ENCODE measurements around the gene PDSS2. TPM values are rescaled to one million over a fixed set of nuclear protein-coding genes. Genes with fewer than 3 reads are reported as not detected.
"Not testable (repeated sequence)": the region's sequence is repeated elsewhere in the genome, so short reads cannot be mapped to it uniquely, and the experiment has no call there.

Gene PDSS2
- polyA plus RNA-seq, 3 donors, result 10.1 to 13.9 (median 13.3) TPM

DNA sequence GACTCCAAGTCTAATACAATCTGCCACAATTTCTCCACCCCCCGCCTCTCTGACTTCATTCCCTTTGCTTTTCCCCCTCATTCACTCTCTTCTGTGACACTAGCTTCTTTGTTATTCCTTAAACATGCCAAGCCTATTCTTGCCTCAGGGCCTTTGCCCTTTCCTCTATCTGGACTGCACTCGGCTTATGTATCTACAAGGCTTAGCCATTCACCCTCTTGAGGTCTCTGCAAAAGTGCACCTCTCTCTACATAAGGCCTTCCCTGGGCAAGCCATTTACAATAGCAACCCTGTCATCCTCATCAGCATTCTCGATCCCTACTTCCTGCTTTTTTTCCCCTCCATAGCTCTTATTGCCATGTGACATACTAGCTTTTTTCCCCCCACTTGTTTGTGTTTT, 168.9 kb downstream of the PDSS2 start:
- Histone ChIP-seq H2AFZ (ENCODE audit: insufficient read depth, low read depth, low read length, poor library complexity, severe bottlenecking) (no peak overlapping the region), H3K4me2 (replicated peaks; ENCODE audit: extremely low read depth, low read length, poor library complexity, severe bottlenecking) (no peak overlapping the region), H3K27ac (ENCODE audit: low read depth in 1 of 2, low read length in 2 of 2) (no peak overlapping the region), H3K9ac (ENCODE audit: insufficient read depth, low read length, poor library complexity, severe bottlenecking) (no peak overlapping the region), H3K79me2 (ENCODE audit: insufficient read depth, low read length) (no peaks in the 10 kb centered on the region), H3K4me1 (ENCODE audit: control insufficient read depth in 1 of 2, insufficient read depth in 2 of 2, low read length in 2 of 2) (no peaks in the 10 kb centered on the region), H4K20me1 (ENCODE audit: insufficient read depth, low read length) (no peaks in the 10 kb centered on the region), H3K4me3 (replicated peaks in 1 of 3; ENCODE audit: low read depth in 2 of 3, low read length in 3 of 3) (no peak overlapping the region), H3K27me3 (ENCODE audit: control insufficient read depth in 2 of 2, insufficient read depth in 2 of 2, low read length in 2 of 2) (no peaks in the 10 kb centered on the region), H3K36me3 (replicated peaks in 1 of 2; ENCODE audit: control insufficient read depth in 1 of 2, insufficient read depth in 2 of 2, low read length in 2 of 2) (no peaks in the 10 kb centered on the region), H3K9me3 (replicated peaks in 1 of 2; ENCODE audit: control insufficient read depth in 1 of 2, insufficient read depth in 1 of 2, low read length in 2 of 2) (no peaks in the 10 kb centered on the region)
- intact Hi-C loops (cut with micrococcal nuclease), result no loop called here
- DNase-seq, result no peak
- H3K4me1 Mint-ChIP-seq, result no peaks in the 10 kb centered on the region
- peaks cover 0 to 1% (median 0%) of the 10 kb centered on the region in 3 donors for H3K27me3 Mint-ChIP-seq (ENCODE audit: low read depth in 3 of 3)
- peaks cover 0 to 2% (median 0%) of the 10 kb centered on the region in 7 donors for H3K9me3 Mint-ChIP-seq
- TF ChIP-seq, protein P1, sequence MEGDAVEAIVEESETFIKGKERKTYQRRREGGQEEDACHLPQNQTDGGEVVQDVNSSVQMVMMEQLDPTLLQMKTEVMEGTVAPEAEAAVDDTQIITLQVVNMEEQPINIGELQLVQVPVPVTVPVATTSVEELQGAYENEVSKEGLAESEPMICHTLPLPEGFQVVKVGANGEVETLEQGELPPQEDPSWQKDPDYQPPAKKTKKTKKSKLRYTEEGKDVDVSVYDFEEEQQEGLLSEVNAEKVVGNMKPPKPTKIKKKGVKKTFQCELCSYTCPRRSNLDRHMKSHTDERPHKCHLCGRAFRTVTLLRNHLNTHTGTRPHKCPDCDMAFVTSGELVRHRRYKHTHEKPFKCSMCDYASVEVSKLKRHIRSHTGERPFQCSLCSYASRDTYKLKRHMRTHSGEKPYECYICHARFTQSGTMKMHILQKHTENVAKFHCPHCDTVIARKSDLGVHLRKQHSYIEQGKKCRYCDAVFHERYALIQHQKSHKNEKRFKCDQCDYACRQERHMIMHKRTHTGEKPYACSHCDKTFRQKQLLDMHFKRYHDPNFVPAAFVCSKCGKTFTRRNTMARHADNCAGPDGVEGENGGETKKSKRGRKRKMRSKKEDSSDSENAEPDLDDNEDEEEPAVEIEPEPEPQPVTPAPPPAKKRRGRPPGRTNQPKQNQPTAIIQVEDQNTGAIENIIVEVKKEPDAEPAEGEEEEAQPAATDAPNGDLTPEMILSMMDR (IDR thresholded peaks at IDR 0.05), result no peak
- no peak overlapping the region for H3K27ac Mint-ChIP-seq
- no peak overlapping the region for H3K4me3 Mint-ChIP-seq
- 100% methylated on average over 3 of the region's 3 CpGs for WGBS (ENCODE audit: insufficient coverage)
- H3K36me3 Mint-ChIP-seq, result peaks cover 0 to 1% of the 10 kb centered on the region in 2 donors

DNA sequence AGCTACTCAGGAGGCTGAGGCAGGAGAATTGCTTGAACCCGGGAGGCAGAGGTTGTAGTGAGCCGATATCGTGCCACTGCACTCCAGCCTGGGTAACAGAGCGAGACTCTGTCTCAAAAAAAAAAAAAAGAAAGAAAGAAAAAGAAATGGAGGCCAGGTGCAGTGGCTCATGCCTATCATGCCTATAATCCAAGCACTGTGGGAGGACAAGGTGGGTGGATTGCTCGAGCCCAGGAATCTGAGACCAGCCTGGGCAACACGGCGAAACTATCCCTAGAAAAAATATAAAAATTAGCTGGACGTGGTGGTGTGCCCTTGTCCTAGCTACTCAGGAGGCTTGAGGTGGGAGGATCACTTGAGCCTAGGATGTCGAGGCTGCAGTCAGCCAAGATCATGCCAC, 170.1 kb downstream of the PDSS2 start:
- H3K4me3 ChIP-seq (replicated peaks in 1 of 3; ENCODE audit: low read depth in 2 of 3, low read length in 3 of 3); H3K4me1 Mint-ChIP-seq; H3K4me3 Mint-ChIP-seq; H2AFZ ChIP-seq (ENCODE audit: insufficient read depth, low read depth, low read length, poor library complexity, severe bottlenecking); H3K9me3 Mint-ChIP-seq; H3K36me3 Mint-ChIP-seq; H3K27ac ChIP-seq (ENCODE audit: low read depth in 1 of 2, low read length in 2 of 2); DNase-seq; intact Hi-C loops (cut with micrococcal nuclease); H3K4me2 ChIP-seq (replicated peaks; ENCODE audit: extremely low read depth, low read length, poor library complexity, severe bottlenecking); H3K9me3 ChIP-seq (replicated peaks in 1 of 2; ENCODE audit: control insufficient read depth in 1 of 2, insufficient read depth in 1 of 2, low read length in 2 of 2); H3K9ac ChIP-seq (ENCODE audit: insufficient read depth, low read length, poor library complexity, severe bottlenecking); H3K27ac Mint-ChIP-seq; H3K27me3 Mint-ChIP-seq (ENCODE audit: low read depth in 3 of 3); H3K36me3 ChIP-seq (replicated peaks in 1 of 2; ENCODE audit: control insufficient read depth in 1 of 2, insufficient read depth in 2 of 2, low read length in 2 of 2); H3K79me2 ChIP-seq (ENCODE audit: insufficient read depth, low read length); H3K4me1 ChIP-seq (ENCODE audit: control insufficient read depth in 1 of 2, insufficient read depth in 2 of 2, low read length in 2 of 2); H4K20me1 ChIP-seq (ENCODE audit: insufficient read depth, low read length); H3K27me3 ChIP-seq (ENCODE audit: control insufficient read depth in 2 of 2, insufficient read depth in 2 of 2, low read length in 2 of 2): not testable (repeated sequence)
- WGBS (ENCODE audit: insufficient coverage), result 95% methylated on average over 4 of the region's 9 CpGs

DNA sequence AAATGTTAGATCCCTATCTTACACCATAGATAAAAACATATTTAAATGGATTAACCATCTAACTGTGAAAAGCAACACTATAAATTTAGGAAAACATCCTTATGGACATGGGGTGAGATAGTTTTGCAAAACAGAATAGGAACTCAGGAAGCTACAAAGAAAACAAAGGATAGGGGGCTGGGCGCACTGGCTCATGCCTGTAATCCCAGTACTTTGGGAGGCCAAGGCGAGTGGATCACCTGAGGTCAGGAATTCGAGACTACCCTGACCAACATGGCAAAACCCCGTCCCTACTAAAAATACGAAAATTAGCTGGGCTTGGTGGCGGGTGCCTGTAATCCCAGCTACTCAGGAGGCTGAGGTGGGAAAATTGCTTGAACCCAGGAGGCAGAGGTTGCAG, 173.7 kb downstream of the PDSS2 start:
- H3K9me3 Mint-ChIP-seq; H3K79me2 ChIP-seq (ENCODE audit: insufficient read depth, low read length); H3K4me2 ChIP-seq (replicated peaks; ENCODE audit: extremely low read depth, low read length, poor library complexity, severe bottlenecking); H3K27me3 ChIP-seq (ENCODE audit: control insufficient read depth in 2 of 2, insufficient read depth in 2 of 2, low read length in 2 of 2); DNase-seq; H4K20me1 ChIP-seq (ENCODE audit: insufficient read depth, low read length); H3K36me3 Mint-ChIP-seq; H3K4me1 Mint-ChIP-seq; H3K27ac Mint-ChIP-seq; H3K4me3 Mint-ChIP-seq; H3K36me3 ChIP-seq (replicated peaks in 1 of 2; ENCODE audit: control insufficient read depth in 1 of 2, insufficient read depth in 2 of 2, low read length in 2 of 2); H3K27ac ChIP-seq (ENCODE audit: low read depth in 1 of 2, low read length in 2 of 2); H2AFZ ChIP-seq (ENCODE audit: insufficient read depth, low read depth, low read length, poor library complexity, severe bottlenecking); H3K4me1 ChIP-seq (ENCODE audit: control insufficient read depth in 1 of 2, insufficient read depth in 2 of 2, low read length in 2 of 2); H3K27me3 Mint-ChIP-seq (ENCODE audit: low read depth in 3 of 3); H3K4me3 ChIP-seq (replicated peaks in 1 of 3; ENCODE audit: low read depth in 2 of 3, low read length in 3 of 3); H3K9me3 ChIP-seq (replicated peaks in 1 of 2; ENCODE audit: control insufficient read depth in 1 of 2, insufficient read depth in 1 of 2, low read length in 2 of 2); H3K9ac ChIP-seq (ENCODE audit: insufficient read depth, low read length, poor library complexity, severe bottlenecking); intact Hi-C loops (cut with micrococcal nuclease): not testable (repeated sequence)
- 100% methylated on average over 1 of the region's 6 CpGs for WGBS (ENCODE audit: insufficient coverage)
